WTC11 (cell line): Measurements from ENCODE around the gene WDR49. TPM values are rescaled to one million over a fixed set of nuclear protein-coding genes. Genes with fewer than 3 reads are reported as not detected.

Experiments used
- ATAC-seq: fragments of 200-7000 bp; cut with Tn5 transposase; 2 replicates; pipeline ENCODE4 v1.10.0; 2021; ENCODE audit warnings: mild to moderate bottlenecking, moderate library complexity
- CTCF ChIA-PET: fragments of 300-600 bp; sonication (Branson Sonifier 250); formaldehyde crosslinking; loops from one replicate; lab custom pipeline; 2021; ENCODE audit warnings: antibody characterized with exemption; lab: Charles Lee
- POLR2A ChIA-PET: fragments of 350-600 bp; sonication (Branson Sonifier 250); formaldehyde crosslinking; loops from one replicate; lab custom pipeline; 2021; ENCODE audit warnings: antibody characterized with exemption; lab: Charles Lee
- DNase-seq: peaks from one replicate; pipeline ENCODE4 v3.0.0; 2021; ENCODE audit warnings: low spot score
- H3K27ac Mint-ChIP-seq: 2 replicates; pipeline ENCODE4 v1.8.0; 2021; ENCODE audit warnings: mixed read lengths
- H3K27me3 Mint-ChIP-seq: 2 replicates; pipeline ENCODE4 v1.8.0; 2021; ENCODE audit warnings: low read depth, mild to moderate bottlenecking, moderate library complexity, mixed read lengths
- H3K36me3 Mint-ChIP-seq: 2 replicates; pipeline ENCODE4 v1.8.0; 2021; ENCODE audit warnings: mixed read lengths
- H3K4me1 Mint-ChIP-seq: 2 replicates; pipeline ENCODE4 v1.8.0; 2022; ENCODE audit warnings: mixed read lengths
- H3K4me3 Mint-ChIP-seq: 2 replicates; pipeline ENCODE4 v1.8.0; 2021; ENCODE audit warnings: mild to moderate bottlenecking, moderate library complexity, mixed read lengths
- H3K9me3 Mint-ChIP-seq: 2 replicates; pipeline ENCODE4 v1.8.0; 2021; ENCODE audit warnings: mixed read lengths
- ATF1 ChIP-seq: sonication (generic); formaldehyde crosslinking; IDR thresholded peaks from 2 replicates; pipeline ENCODE4 v1.8.1; 2023; ENCODE audit warnings: mild to moderate bottlenecking, moderate library complexity, missing genetic modification reagents
- CBFB ChIP-seq: sonication (generic); formaldehyde crosslinking; IDR thresholded peaks from 2 replicates; pipeline ENCODE4 v1.8.1; 2022; ENCODE audit warnings: mild to moderate bottlenecking, low read depth, missing genetic modification reagents
- CREB1 ChIP-seq: sonication (generic); formaldehyde crosslinking; IDR thresholded peaks from 2 replicates; pipeline ENCODE4 v1.8.0; 2023; ENCODE audit warnings: mild to moderate bottlenecking, missing genetic modification reagents
- CREM ChIP-seq: sonication (generic); formaldehyde crosslinking; IDR thresholded peaks from 2 replicates; pipeline ENCODE4 v1.8.1; 2022; ENCODE audit warnings: mild to moderate bottlenecking, missing genetic modification reagents, moderate library complexity
- EMX1 ChIP-seq: fragments of 250-450 bp; sonication (Bioruptor Pico); IDR thresholded peaks from 2 replicates; pipeline ENCODE4 v1.8.0; 2021; ENCODE audit warnings: mild to moderate bottlenecking
- FOXP1 ChIP-seq: sonication (generic); formaldehyde crosslinking; IDR thresholded peaks from 2 replicates; pipeline ENCODE4 v1.8.0; 2022; ENCODE audit warnings: missing genetic modification reagents, mild to moderate bottlenecking, moderate library complexity, borderline replicate concordance
- GTF2I ChIP-seq: fragments of 250-450 bp; sonication (Bioruptor Pico); conservative IDR thresholded peaks from 2 replicates; pipeline ENCODE4 v1.4.0; 2021; ENCODE audit warnings: mild to moderate bottlenecking
- IRF2 ChIP-seq: sonication (generic); formaldehyde crosslinking; IDR thresholded peaks from 2 replicates; pipeline ENCODE4 v1.8.0; 2022; ENCODE audit warnings: low read depth, missing genetic modification reagents, borderline replicate concordance
- JUN ChIP-seq: sonication (generic); formaldehyde crosslinking; IDR thresholded peaks from 2 replicates; pipeline ENCODE4 v1.8.0; 2023; ENCODE audit warnings: mild to moderate bottlenecking, missing genetic modification reagents
- MXD4 ChIP-seq: fragments of 250-450 bp; sonication (Bioruptor Pico); IDR thresholded peaks from 2 replicates; pipeline ENCODE4 v1.8.0; 2021; ENCODE audit warnings: mild to moderate bottlenecking, moderate library complexity, borderline replicate concordance
- NR1H2 ChIP-seq: sonication (generic); formaldehyde crosslinking; IDR thresholded peaks from 2 replicates; pipeline ENCODE4 v1.9.0; 2021; ENCODE audit warnings: mild to moderate bottlenecking, moderate library complexity, missing genetic modification reagents
- NR3C1 ChIP-seq: sonication (generic); formaldehyde crosslinking; conservative IDR thresholded peaks from 2 replicates; pipeline ENCODE4 v1.8.1; 2023; ENCODE audit warnings: low read depth, mild to moderate bottlenecking, missing genetic modification reagents
- PRRX2 ChIP-seq: fragments of 250-450 bp; sonication (Bioruptor Pico); IDR thresholded peaks from 2 replicates; pipeline ENCODE4 v1.8.0; 2021; ENCODE audit warnings: mild to moderate bottlenecking
- RELA ChIP-seq: sonication (generic); formaldehyde crosslinking; IDR thresholded peaks from 2 replicates; pipeline ENCODE4 v1.8.1; 2022; ENCODE audit warnings: missing genetic modification reagents, mild to moderate bottlenecking, borderline replicate concordance
- SMAD3 ChIP-seq: sonication (generic); formaldehyde crosslinking; IDR thresholded peaks from 2 replicates; pipeline ENCODE4 v1.8.0; 2022; ENCODE audit warnings: missing genetic modification reagents, mild to moderate bottlenecking, borderline replicate concordance
- SOX15 ChIP-seq: fragments of 250-450 bp; sonication (Bioruptor Pico); IDR thresholded peaks from 2 replicates; pipeline ENCODE4 v1.9.0; 2021; ENCODE audit warnings: mild to moderate bottlenecking
- ZNF232 ChIP-seq: sonication (generic); formaldehyde crosslinking; IDR thresholded peaks from 2 replicates; pipeline ENCODE4 v1.8.0; 2022; ENCODE audit warnings: mild to moderate bottlenecking, missing genetic modification reagents
- ZNF671 ChIP-seq: fragments of 250-450 bp; sonication (Bioruptor Pico); IDR thresholded peaks from 2 replicates; pipeline ENCODE4 v1.8.0; 2021; ENCODE audit warnings: mild to moderate bottlenecking
- total RNA-seq: library from RNA; stranded (reverse); gene quantifications from 3 replicates; pipeline ENCODE4 v1.2.3, GENCODE V29; 2021
- TF ChIP-seq, protein P1 (sequence below): sonication (generic); formaldehyde crosslinking; IDR thresholded peaks from 2 replicates; pipeline ENCODE4 v1.8.1; 2023; ENCODE audit warnings: mild to moderate bottlenecking, missing genetic modification reagents
- TF ChIP-seq, protein P2 (sequence below): sonication (generic); formaldehyde crosslinking; IDR thresholded peaks from 2 replicates; pipeline ENCODE4 v1.8.0; 2022; ENCODE audit warnings: mild to moderate bottlenecking, missing genetic modification reagents
- TF ChIP-seq, protein P3 (sequence below): sonication (generic); formaldehyde crosslinking; IDR thresholded peaks from 2 replicates; pipeline ENCODE4 v1.8.1; 2023; ENCODE audit warnings: mild to moderate bottlenecking, missing genetic modification reagents, moderate library complexity
- TF ChIP-seq, protein P4 (sequence below): fragments of 250-450 bp; sonication (Bioruptor Pico); conservative IDR thresholded peaks from 2 replicates; pipeline ENCODE4 v1.9.0; 2021; ENCODE audit warnings: mild to moderate bottlenecking
- TF ChIP-seq, protein P5 (sequence below): sonication (generic); formaldehyde crosslinking; IDR thresholded peaks from 2 replicates; pipeline ENCODE4 v1.8.1; 2022; ENCODE audit warnings: mild to moderate bottlenecking, missing genetic modification reagents, moderate library complexity, borderline replicate concordance
- TF ChIP-seq, protein P6 (sequence below): fragments of 250-450 bp; sonication (Bioruptor Pico); IDR thresholded peaks from 2 replicates; pipeline ENCODE4 v1.9.0; 2021; ENCODE audit warnings: mild to moderate bottlenecking, borderline replicate concordance

Gene WDR49
- total RNA-seq, 1 experiment from 2014 or later: 0.92 TPM

DNA sequence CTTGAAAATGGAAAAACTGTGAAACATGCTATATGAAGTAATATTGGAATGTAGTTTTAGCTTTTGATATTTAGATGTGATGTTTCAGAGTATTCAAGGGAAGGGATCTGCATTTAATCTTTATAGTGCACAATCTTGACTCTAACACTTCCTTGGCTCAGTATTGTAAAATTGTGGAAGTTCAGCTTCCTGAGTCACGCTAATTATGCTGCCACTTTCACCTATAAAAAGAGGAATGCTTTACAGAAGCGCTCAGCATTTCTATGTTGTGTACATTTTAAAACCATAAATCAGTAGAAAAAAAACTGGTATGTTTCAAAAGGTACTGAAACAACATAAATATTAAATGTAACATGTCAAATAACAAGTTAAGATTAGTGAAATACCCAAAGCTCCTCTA lies 212.5 kb downstream of the WDR49 start (continued):
- TF ChIP-seq RELA (CRISPR knock-in tag): no peak
- TF ChIP-seq CREM (CRISPR knock-in tag): no peak
- no peak for TF ChIP-seq ZNF232 (CRISPR knock-in tag)
- TF ChIP-seq ZNF671 (CRISPR knock-in tag): no peak
- TF ChIP-seq GTF2I (CRISPR knock-in tag): no peak
- TF ChIP-seq, protein P1, sequence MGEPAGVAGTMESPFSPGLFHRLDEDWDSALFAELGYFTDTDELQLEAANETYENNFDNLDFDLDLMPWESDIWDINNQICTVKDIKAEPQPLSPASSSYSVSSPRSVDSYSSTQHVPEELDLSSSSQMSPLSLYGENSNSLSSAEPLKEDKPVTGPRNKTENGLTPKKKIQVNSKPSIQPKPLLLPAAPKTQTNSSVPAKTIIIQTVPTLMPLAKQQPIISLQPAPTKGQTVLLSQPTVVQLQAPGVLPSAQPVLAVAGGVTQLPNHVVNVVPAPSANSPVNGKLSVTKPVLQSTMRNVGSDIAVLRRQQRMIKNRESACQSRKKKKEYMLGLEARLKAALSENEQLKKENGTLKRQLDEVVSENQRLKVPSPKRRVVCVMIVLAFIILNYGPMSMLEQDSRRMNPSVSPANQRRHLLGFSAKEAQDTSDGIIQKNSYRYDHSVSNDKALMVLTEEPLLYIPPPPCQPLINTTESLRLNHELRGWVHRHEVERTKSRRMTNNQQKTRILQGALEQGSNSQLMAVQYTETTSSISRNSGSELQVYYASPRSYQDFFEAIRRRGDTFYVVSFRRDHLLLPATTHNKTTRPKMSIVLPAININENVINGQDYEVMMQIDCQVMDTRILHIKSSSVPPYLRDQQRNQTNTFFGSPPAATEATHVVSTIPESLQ (CRISPR knock-in tag): no peak
- no peak for TF ChIP-seq NR1H2 (CRISPR knock-in tag)

DNA sequence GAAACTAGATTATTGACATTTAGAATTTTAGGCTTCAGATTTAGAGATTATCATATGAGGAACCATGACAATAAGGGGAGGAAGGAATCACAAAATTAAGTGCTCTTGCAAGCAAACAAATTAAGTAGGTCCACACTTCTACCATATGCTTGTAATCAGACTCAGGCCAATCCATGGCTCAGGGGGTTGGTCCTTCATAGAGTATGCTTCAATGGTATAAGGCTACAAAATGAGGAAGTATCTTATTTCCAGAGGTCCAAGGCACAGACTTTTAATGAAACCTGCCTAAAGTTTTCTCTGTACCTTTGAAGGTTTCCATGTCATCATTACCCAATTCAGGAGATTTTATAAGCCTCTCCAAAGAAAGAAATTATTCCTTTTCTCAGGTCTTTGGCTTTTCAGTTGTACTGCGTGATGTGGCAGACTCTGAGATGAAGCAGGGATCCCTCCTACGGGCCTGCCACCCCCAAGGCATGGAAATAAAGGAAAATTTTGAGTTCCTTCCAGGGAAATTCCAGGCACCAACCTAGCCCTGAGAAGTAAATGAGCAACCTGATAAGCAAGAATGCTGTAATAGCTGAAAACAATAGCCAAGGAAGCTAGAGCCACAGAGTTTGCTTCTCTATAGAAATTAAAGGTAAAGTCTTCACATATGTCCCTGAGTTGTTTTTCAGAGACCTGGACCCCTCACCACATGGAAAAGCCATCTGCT lies 216.2 kb downstream of the WDR49 start:
- peaks cover 12% of the 10 kb centered on the region; the same call in 1 of the 2 replicates for H3K36me3 Mint-ChIP-seq
- peaks cover 9% of the 10 kb centered on the region; the same call in 1 of the 2 replicates for H3K4me1 Mint-ChIP-seq
- H3K4me3 Mint-ChIP-seq: no peak overlapping the region
- POLR2A ChIA-PET: no interaction called here
- no peak overlapping the region for H3K27ac Mint-ChIP-seq
- no peaks in the 10 kb centered on the region for H3K27me3 Mint-ChIP-seq
- peaks cover 24% of the 10 kb centered on the region for H3K9me3 Mint-ChIP-seq
- CTCF ChIA-PET: no interaction called here
- TF ChIP-seq, protein P2, sequence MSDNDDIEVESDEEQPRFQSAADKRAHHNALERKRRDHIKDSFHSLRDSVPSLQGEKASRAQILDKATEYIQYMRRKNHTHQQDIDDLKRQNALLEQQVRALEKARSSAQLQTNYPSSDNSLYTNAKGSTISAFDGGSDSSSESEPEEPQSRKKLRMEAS (CRISPR knock-in tag): no peak
- TF ChIP-seq SMAD3 (CRISPR knock-in tag) (no peak), EMX1 (CRISPR knock-in tag) (no peak), ZNF671 (CRISPR knock-in tag) (no peak), JUN (CRISPR knock-in tag) (no peak), ATF1 (CRISPR knock-in tag) (no peak), FOXP1 (CRISPR knock-in tag) (no peak), PRRX2 (CRISPR knock-in tag) (no peak), MXD4 (CRISPR knock-in tag) (no peak), CREB1 (no peak), SOX15 (CRISPR knock-in tag) (no peak), CBFB (CRISPR knock-in tag) (no peak), NR3C1 (CRISPR knock-in tag) (no peak), IRF2 (CRISPR knock-in tag) (no peak)
- TF ChIP-seq, protein P3, sequence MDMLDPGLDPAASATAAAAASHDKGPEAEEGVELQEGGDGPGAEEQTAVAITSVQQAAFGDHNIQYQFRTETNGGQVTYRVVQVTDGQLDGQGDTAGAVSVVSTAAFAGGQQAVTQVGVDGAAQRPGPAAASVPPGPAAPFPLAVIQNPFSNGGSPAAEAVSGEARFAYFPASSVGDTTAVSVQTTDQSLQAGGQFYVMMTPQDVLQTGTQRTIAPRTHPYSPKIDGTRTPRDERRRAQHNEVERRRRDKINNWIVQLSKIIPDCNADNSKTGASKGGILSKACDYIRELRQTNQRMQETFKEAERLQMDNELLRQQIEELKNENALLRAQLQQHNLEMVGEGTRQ (CRISPR knock-in tag): no peak
- TF ChIP-seq, protein P4, sequence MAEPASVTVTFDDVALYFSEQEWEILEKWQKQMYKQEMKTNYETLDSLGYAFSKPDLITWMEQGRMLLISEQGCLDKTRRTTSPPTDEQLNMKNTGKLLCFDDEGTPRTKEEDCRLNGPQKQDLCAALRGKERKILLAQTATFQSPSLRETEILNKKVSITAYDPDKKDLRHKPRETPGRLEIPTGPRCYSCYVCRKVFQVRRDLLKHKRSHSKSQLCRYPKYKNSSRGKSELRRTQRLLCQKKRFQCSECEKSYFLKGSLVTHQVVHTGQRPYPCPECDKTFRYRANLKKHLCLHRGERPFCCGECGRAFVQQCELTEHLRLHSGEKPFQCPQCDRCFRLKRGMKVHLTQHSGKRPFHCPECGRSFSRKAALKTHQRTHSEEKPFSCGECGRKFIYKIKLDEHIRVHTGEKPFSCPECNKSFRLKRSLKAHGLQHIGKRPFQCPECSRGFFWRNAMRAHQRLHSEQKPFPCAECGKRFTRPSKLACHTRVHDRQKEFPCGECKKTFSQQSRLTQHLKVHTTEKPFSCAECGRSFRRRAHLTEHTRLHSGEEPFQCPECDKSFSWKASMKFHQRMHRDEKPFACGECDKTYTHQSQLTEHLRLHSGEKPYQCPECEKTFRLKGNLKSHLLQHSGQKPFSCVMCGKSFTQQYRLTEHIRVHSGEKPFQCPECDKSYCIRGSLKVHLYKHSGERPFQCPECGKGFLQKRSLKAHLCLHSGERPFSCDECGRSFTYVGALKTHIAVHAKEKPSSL (CRISPR knock-in tag): no peak
- TF ChIP-seq, protein P5, sequence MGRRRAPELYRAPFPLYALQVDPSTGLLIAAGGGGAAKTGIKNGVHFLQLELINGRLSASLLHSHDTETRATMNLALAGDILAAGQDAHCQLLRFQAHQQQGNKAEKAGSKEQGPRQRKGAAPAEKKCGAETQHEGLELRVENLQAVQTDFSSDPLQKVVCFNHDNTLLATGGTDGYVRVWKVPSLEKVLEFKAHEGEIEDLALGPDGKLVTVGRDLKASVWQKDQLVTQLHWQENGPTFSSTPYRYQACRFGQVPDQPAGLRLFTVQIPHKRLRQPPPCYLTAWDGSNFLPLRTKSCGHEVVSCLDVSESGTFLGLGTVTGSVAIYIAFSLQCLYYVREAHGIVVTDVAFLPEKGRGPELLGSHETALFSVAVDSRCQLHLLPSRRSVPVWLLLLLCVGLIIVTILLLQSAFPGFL (CRISPR knock-in tag): no peak
- TF ChIP-seq, protein P6, sequence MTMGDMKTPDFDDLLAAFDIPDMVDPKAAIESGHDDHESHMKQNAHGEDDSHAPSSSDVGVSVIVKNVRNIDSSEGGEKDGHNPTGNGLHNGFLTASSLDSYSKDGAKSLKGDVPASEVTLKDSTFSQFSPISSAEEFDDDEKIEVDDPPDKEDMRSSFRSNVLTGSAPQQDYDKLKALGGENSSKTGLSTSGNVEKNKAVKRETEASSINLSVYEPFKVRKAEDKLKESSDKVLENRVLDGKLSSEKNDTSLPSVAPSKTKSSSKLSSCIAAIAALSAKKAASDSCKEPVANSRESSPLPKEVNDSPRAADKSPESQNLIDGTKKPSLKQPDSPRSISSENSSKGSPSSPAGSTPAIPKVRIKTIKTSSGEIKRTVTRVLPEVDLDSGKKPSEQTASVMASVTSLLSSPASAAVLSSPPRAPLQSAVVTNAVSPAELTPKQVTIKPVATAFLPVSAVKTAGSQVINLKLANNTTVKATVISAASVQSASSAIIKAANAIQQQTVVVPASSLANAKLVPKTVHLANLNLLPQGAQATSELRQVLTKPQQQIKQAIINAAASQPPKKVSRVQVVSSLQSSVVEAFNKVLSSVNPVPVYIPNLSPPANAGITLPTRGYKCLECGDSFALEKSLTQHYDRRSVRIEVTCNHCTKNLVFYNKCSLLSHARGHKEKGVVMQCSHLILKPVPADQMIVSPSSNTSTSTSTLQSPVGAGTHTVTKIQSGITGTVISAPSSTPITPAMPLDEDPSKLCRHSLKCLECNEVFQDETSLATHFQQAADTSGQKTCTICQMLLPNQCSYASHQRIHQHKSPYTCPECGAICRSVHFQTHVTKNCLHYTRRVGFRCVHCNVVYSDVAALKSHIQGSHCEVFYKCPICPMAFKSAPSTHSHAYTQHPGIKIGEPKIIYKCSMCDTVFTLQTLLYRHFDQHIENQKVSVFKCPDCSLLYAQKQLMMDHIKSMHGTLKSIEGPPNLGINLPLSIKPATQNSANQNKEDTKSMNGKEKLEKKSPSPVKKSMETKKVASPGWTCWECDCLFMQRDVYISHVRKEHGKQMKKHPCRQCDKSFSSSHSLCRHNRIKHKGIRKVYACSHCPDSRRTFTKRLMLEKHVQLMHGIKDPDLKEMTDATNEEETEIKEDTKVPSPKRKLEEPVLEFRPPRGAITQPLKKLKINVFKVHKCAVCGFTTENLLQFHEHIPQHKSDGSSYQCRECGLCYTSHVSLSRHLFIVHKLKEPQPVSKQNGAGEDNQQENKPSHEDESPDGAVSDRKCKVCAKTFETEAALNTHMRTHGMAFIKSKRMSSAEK (CRISPR knock-in tag): no peak
- TF ChIP-seq, all 79 proteins: peak for 0
- DNase-seq (no peak), ATAC-seq (0 out of 2 replicates have a peak, but pooled peaks have one; percentile 30)
